Right kidney (tissue), 1 donor: ENCODE data around the gene PBX3.

ENCODE experiments used
- DNase-seq: peaks from one replicate; pipeline ENCODE4 v3.0.0-alpha.2; 2016

The PBX3 gene

GRCh38 chr9:125982798-125983406 is 235.7 kb downstream of the PBX3 start:
- DNase-seq: no peak

- DNase-seq: no peak
Measured at GRCh38 chr9:125983681-125984080, 236.5 kb downstream of the PBX3 start.

GRCh38 chr9:125984461-125984860 is 237.3 kb downstream of the PBX3 start:
- DNase-seq: no peak

- no peak for DNase-seq
Measured at GRCh38 chr9:125985142-125985997, 238.2 kb downstream of the PBX3 start.

GRCh38 chr9:125985998-125986655 is 239.0 kb downstream of the PBX3 start:
- no peak for DNase-seq

GRCh38 chr9:125986966-125987365 is 239.8 kb downstream of the PBX3 start:
- no peak for DNase-seq

GRCh38 chr9:125987420-125987819 is 240.2 kb downstream of the PBX3 start:
- no peak for DNase-seq

- no peak for DNase-seq
Measured at GRCh38 chr9:125988479-125989050, 241.4 kb downstream of the PBX3 start.

- no peak for DNase-seq
Measured at GRCh38 chr9:125989090-125989501, 241.9 kb downstream of the PBX3 start.

GRCh38 chr9:125989524-125990180 is 242.5 kb downstream of the PBX3 start:
- DNase-seq: no peak

- DNase-seq: no peak
Measured at GRCh38 chr9:125990186-125990792, 243.1 kb downstream of the PBX3 start.

- DNase-seq: no peak
Measured at GRCh38 chr9:125990793-125991220, 243.6 kb downstream of the PBX3 start.

- no peak for DNase-seq
Measured at GRCh38 chr9:125991886-125992529, 244.8 kb downstream of the PBX3 start.

- DNase-seq: no peak
Measured at GRCh38 chr9:125992557-125992956, 245.4 kb downstream of the PBX3 start.

- DNase-seq: no peak
Measured at GRCh38 chr9:125993466-125993865, 246.3 kb downstream of the PBX3 start.

- no peak for DNase-seq
Measured at GRCh38 chr9:125994066-125994943, 247.1 kb downstream of the PBX3 start.

GRCh38 chr9:125995006-125995405 is 247.8 kb downstream of the PBX3 start:
- no peak for DNase-seq

GRCh38 chr9:125995706-125996105 is 248.5 kb downstream of the PBX3 start:
- DNase-seq: no peak

- DNase-seq: no peak
Measured at GRCh38 chr9:125996791-125997190, 249.6 kb downstream of the PBX3 start.

- DNase-seq: no peak
Measured at GRCh38 chr9:125997196-125997823, 250.1 kb downstream of the PBX3 start.
